Measurements from ENCODE around the gene GPR87.

The GPR87 gene, protein sequence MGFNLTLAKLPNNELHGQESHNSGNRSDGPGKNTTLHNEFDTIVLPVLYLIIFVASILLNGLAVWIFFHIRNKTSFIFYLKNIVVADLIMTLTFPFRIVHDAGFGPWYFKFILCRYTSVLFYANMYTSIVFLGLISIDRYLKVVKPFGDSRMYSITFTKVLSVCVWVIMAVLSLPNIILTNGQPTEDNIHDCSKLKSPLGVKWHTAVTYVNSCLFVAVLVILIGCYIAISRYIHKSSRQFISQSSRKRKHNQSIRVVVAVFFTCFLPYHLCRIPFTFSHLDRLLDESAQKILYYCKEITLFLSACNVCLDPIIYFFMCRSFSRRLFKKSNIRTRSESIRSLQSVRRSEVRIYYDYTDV

DNA sequence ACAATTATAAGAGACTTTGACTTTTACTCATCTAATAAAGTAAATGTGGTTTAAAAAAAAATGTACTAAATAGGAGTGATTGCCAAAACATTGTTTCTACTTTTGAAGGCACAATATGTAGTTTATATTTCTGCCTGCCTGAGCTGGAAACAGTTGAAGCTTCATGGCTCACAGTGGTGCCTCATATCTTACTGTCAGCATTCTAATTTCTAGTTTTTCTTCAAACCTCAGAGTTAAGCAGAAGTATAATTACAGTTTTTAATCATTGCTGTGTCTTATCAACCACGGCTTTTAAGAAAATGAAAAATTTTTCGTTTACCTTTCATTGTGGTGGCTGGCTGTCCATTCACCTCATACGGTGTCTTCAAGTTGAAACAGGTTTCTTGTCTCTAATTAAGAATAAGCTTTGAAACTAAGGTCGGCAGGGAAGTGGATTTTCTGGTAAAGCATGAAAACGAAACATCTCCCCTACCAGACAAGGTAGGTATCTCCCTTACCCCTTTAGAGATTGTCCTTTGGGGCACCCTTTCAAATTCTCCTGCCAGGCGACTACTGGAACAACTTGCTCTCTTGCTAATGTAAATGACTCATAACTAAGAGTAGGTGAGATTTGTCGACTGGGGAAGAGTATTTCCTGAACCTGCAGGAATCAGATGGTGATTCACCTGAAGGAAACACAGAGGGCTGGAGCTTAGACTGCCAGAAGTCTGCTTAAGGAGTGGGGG lies at the start of gene GPR87:
GPR87 (minus strand) TSS at position 554 of the 725 bp plus-strand sequence. CDS start 16,720 bp downstream, outside the sequence.
- peak; percentile 10 for DNase-seq

DNA sequence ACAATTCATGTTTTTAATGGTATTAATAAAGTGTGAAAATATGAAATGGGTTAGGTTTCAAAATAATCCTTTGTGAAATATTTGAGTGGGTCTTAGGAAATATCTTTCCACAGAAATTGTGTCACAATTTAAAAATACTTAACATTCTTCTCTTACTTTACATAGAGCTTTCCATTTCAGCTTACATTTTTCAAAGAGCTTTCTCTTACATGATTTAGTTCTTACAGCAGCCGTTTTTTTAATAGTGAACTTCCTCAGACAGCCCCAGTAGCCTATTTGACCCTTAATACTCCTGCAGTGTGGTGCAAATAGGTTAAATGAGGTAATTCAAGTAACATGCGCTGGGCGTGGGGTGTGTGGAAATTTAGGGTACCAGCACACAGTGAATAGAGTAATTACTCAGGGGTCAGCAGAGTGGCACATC lies 46.1 kb upstream of the GPR87 start:
- DNase-seq (no peak), ATAC-seq (no peak)

More for the DNA sequence above, at the start of gene GPR87:
- peak; percentile 85 for ATAC-seq

DNA sequence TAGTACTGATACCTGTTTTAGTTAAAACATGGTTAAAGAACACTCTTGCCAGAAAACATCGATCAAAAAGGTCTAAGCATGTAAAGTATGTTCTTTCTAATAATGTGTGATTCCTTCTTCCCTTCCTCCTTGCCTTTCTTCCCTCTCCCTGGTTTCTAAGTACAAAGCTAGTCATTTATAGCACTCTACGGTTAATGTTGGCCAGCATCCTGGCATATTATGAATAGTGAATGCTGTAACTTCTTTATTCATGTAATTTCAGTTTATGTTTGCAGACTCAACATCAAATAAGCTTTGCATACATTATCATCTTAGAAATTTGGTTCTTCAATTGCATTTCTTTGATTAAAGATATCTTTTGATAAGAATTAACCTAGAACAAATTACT lies 40.8 kb upstream of the GPR87 start:
- ATAC-seq (no peak), DNase-seq (no peak)

DNA sequence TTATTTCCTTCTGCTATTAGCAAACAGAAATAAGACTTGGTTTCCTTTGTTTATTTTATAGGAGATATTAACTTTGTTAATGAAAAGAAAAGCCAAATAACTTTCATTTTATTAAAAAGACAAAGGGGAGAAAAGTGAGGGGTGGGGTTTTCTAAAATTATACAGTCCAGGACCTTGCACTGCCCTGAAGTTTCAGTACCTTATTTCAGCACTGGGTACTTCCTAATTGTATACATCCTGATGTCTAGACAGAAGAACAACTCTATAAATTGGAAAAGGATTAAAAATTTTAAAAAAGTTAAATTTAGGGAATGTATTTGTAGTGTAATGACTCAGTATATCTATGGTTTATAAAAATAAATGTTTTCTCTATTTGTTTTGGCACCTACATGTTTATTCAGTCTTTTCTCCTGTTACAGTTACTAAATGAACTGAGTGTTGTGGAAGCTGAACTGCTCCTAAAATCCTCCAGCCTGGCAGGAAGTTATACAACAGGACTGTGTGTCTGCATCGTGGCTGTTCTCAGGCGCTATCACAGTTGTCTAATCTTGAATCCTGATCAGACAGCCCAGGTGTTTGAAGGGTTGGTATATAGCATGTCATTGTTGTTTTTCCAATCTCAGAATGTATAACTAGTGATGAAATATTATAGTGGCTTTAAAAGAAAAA lies 40.3 kb upstream of the GPR87 start:
- DNase-seq = no peak
- no peak for ATAC-seq

DNA sequence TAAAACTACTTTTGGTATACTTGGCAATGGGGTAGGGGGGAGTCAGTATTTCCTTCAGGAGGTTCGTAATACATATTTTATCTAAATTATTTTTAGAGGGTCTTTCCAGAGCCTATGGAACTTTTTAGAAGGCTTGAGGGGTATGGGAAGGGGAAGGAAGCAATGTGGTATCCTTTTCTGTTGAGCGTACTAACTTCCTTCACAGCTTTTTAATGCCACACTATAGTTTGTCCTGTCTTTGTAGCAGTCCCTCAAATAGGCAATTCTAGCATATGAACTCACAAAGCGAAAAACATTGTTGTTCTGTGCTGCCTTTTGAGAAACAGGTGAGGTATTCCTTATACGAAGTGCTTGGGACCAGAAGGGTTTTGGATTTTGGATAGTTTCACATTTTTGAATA lies 35.0 kb upstream of the GPR87 start:
- no peak for ATAC-seq

DNA sequence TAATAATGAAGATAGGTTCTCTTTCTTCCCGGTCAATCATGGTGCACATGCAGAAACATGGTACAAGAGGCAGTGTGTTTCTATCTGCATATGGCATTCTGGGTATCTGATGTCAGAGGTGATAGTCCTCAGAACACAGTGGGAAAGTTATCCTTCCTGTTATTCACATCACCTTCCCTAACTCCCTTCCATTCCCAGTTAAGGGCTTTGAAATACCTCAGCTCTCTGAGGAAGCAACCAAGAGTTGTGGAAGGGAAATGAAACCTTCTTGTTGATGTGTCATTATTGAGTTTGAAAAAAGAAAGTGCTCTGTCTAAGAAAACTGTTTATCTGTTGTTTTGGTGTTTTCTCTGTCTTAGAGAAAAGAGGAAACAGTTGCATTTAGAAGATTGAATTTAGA lies 34.6 kb upstream of the GPR87 start:
- DNase-seq (no peak), ATAC-seq (no peak)

More for the DNA sequence above, 35.0 kb upstream of the GPR87 start:
- no peak for DNase-seq

DNA sequence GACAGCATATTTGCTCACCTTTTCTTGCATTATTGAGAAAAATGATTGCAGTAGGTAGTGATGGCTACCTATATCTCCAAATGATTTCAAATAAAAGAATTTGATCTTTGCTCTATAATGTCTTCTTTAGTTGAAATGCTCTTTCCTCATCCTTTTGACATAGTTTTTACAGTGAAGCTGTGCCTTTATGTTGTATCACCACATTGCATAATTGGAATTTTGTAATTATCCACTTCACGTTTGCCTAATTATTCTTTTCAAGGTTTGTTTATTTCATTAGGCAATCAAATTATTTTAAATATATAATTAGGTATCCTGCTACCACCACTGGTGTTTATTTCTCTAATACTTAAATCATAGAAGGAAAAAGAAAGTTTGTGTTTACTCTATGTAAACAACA lies 34.0 kb upstream of the GPR87 start:
- DNase-seq = no peak
- ATAC-seq = no peak

DNA sequence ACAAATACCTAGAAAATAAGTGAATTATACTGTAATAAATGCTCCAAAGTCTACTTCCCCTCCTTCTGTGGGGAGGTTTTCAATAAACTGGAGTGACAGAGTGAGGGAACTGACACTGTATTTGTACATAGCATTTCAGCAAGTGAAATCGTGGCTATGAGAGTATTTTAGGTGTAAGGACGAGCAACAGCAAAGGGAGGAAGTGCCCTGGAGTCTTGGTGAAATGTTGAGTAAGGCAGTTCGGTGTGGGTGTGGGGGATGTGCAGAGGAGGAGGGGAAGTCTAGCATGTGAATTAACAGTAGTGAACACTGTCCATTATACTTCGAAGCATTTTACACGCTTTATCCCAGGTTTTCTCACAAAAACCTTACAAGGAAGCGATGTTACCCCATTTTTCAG lies 30.8 kb upstream of the GPR87 start:
- DNase-seq = no peak
- ATAC-seq = no peak

DNA sequence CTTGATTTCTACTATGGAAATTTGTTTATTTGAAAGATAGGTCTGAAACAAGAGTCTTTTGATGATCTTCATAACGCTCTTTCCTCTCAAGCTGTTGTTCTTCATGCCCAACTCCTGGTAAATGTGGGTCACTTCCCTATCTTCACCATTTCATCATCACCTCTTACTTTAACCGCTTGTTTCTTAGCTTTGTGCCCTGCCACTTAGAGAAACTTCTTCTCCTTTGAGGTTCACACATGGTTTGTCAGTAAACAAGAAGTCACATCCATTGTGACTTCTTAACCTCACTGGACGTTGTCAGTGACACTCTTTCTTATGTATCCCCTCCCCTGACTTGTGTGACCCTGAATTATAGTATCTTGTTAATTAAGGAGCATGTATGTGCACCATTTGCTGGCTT lies 29.7 kb upstream of the GPR87 start:
- ATAC-seq (no peak), DNase-seq (no peak)

DNA sequence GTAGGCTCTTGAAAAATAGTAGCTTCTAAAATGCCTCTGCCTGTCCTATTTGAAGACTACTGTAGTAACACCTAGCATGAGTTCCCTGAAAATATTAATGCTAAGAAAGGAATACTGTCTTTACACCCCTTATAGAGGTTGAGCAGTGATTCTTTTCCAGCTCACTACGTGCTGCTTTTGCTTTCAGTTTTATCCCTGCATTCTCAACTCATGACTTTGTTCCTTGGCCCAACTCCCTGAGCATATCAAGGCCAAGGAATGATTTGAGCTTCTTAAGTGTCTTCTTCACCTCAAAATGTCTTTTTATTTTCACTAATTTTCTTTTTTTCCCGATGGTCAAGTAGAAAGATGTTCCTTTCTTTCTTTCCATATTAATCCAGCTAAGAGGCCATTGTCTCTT lies 29.2 kb upstream of the GPR87 start:
- ATAC-seq (no peak), DNase-seq (no peak)

DNA sequence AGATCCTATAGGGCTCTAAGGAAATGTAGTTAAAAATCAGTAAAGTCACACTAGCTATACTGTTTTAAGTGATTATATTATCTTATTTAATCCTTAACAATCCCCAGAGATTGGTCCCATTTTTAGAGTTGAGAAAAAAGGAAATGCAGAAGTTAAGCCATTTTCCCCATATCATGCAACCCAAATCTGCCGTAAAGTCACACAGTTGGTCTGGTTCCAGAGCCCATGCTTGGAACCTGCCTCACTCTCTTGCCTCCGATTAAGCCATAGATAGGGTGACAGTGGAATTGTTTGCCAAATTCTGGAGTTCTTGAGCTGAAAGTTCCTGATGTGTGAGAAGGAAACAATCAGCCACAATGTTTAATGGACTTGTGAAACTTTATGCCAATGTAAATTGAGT lies 15.1 kb upstream of the GPR87 start:
- ATAC-seq (no peak), DNase-seq (no peak)

DNA sequence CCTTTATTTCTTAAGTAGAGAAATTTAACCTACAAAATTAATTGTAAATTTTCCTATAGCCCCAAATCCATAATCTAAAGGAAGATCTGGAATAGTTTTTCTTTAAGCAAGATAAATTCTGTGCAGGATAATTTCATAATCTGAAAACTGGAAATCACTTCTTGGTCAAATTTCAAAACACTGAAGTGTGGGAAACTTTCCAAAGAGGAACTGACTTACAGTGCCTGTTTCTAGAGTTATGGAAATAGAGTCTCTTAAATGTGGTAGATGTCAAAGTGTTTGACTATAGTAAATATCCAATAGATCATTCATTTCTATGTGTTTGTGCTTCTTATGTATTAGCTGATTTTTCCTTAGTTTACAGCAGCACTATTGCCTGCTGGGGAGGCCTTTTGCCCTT lies 14.3 kb upstream of the GPR87 start:
- ATAC-seq = no peak

DNA sequence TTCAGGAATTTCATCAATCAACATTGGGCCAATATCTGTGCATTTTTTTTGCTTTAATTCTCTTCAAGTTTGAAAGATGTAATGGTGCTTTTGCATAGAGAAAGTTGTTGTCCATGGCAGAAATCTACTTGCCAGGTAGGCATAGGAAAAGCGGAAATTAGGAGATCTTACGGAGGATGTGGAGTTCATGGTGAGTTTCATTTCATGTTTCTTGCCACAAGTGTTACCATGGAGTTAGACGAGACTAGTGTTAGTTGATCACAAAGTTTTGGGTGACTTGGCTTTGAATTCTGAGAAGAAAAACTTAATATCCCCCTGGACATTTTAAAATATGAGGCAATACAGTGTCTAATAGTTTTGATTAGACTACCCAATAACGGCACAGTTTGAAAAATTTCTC lies 13.8 kb upstream of the GPR87 start:
- DNase-seq (no peak), ATAC-seq (no peak)

More for the DNA sequence above, 14.3 kb upstream of the GPR87 start:
- no peak for DNase-seq

DNA sequence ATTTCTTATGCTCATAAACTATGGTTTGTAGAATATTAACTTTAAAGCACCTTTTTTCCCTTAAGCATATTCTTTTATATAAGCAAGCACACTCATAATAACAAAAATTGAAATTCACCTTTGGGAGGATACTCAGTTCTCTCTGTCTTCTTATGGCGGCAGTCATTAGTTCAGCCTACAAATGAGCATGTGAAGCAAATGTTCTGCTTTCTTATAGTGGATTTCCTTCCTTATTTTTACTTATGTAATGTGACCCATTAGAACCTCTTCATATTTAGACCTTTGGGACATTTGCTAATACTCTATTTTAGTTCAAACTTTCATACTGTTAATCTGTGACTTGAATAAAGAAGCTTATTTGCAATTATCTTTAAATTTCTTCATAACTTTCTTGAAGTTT lies 12.7 kb upstream of the GPR87 start, which contains the start of gene P2RY13:
P2RY13 (minus strand) TSS at position 187 of the 400 bp plus-strand sequence; CDS start at position 166, 21 bp downstream.
- DNase-seq = no peak
- no peak for ATAC-seq

DNA sequence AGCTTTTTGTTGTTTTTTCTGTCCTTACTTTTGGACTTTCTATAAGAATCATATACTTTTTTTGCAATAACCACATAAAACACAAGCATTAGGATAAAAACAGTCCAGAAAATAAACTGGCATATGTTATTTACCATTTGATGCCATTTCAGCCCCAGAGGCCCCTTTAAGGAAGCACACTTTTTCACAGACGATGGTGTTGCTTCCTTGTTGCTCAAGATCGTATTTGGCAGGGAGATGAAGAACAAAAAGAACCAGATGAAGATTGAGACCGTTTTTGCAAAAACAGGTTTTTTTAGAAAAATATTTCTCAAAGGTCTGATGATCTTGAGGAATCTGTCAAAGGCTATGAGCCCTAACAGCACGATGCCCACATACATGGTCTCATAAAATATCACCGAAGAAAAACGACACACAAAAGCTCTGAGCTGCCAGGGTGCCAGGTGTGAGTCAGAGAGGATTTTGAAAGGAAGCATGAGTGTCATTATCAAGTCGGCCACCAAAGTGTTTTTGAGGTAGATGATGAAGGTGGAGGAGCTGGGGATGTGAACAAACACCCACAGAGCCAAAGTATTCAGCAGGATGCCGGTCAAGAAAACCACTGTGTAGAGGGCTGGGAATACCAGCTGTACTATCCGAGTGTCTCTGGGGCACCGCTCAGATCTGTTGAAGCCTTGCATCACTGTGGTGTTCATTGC lies 11.8 kb upstream of the GPR87 start:
- ATAC-seq = peak; percentile 81

DNA sequence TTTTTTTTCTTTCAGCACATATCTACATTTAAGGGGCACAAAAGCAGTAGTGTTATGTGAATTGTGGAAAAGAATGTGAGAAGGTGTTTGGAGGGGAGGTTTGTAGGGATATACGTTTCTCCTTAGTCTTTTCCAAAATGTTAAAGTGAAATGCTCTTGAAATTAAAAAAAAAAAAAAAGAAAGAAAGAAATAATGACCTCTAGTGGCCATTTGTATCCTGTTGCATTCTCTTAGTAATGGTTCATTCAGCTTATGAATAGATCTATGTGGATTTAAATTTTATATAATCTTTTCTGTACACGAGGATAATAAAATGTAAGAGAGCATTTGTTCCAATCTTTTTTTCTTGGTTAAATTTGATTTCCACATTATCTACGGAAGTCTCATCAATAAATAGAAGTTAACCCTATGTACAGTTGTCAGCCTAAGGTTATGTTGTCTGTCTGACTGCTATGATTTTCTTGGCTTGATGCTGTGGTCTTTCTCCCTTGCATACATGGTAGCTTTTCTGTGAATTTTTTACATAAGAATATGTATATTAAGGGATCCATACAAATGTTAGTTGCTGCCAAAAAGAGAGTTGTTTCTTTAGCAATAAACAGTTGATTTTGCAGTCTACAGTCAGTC lies 11.1 kb upstream of the GPR87 start:
- ATAC-seq (no peak), DNase-seq (no peak)

More for the DNA sequence above, 11.8 kb upstream of the GPR87 start:
- DNase-seq = peak; percentile 16

DNA sequence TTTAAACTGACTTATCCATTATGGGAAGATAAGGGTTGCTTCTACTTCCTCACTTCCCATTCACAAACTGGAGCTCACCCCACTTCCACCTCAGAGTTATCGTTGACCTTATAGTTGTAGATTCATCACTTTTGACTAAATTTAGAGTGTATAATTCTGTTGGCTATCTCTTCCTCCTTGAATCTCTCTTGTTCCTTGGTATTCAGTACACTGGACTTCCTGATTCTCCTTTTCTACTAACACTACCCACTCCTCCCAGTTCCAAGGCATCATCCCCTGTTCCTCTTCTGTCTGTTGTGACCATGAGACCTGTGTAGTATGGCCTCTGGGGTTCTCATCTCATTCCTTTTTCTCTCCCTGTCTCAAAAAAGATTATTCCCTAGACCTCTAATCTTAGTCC lies 5.9 kb upstream of the GPR87 start:
- no peak for ATAC-seq
- no peak for DNase-seq

DNA sequence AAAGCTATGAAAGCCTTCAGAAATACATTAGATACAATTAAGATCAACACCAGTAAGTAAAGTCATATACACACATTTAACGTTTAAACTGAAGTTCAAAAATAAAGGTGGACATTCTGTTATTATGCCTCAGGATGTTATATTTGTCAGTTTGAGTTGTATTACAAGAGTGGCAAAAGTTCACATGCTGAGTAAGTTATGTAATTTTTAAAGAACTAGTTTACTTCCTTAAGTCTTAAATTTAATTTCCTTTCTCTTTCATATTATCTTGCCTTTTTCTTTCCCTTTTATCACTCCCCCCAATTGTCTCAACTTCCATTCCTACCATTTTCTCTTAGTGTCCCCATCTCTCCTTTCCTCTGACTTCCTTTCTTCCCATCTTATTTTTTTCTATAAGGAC lies 4.9 kb upstream of the GPR87 start:
- ATAC-seq = no peak
- DNase-seq = no peak

DNA sequence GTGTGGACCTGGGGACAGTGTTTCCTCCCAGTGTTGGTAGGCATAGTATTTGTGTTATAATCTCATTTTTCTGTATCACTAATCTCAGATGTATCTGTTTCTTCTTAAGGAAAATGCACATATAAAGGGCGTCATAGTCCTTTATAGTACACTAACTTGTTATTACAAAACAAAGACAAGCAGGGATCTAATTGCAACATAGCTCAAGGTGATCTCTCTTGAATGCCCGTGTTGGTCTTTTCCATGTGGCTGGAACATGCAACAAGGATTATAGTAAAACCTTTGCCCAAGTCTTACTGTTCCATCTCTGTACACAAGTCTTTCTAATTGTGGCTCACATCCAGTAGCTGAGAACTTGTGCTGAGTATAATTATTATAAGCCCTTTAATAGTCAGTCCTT lies 3.5 kb upstream of the GPR87 start:
- ATAC-seq (no peak), DNase-seq (no peak)

DNA sequence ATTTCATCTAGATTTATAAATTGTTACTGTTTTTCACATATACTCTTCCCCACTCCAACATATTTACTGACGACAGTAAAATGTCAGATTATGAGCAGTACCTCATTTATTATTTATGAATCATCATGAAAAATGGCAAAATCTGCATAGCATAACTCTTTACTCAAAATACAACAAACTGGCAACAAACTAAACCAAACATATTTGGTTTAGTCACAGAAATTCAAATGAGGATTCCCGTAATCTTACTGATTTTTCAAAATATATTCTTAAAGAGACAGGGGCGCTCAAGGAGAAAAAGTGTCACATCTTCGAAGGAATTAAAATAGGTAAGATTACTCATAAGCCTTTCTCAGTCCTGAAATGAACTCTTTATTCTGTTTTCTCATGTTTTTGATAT lies 3.0 kb upstream of the GPR87 start:
- ATAC-seq (no peak), DNase-seq (no peak)

DNA sequence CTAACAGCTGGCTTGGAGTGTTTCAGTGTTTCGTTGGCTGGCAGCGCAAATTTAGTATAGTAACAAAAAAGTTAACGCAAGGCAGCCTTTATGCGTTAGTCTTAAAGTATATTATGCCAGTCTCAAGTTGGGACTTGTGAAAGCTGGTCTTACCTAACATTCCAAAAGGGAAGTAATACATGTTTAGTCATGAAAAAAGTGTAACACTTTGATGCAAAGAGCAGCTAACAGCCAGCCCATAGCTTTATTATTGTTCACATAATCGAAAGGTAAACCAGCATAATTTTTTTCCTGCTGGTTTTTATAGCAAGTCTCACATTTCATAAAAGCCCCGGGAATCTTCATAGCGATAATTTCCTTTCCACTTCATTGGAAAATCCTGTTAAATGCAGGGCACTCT lies 2.4 kb upstream of the GPR87 start:
- no peak for DNase-seq
- ATAC-seq = no peak

DNA sequence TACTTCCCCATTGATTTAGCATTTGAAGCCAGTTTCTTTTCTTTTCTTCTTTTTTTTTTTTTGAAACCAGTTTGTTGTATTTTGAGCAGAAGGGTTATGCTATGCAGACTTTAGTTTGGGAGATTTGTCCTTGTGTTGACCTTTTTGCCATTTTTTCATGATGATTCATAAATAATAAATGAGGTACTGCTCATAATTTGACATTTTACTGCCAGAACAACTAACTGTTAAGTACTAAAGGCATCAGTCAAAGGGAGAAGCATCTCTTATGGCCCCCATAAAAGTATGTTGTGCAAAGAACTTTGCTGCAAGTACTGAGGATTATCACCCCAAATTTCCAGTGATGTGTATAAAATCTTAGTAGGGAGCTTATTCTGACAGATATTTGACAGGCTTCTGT lies 1.7 kb upstream of the GPR87 start:
- ATAC-seq (no peak), DNase-seq (no peak)
